Measurements from ENCODE around the gene PROB1. TPM values are rescaled to one million over a fixed set of nuclear protein-coding genes. Genes with fewer than 3 reads are reported as not detected.

The PROB1 gene
- polyA plus RNA-seq, 1 donor from 2014 or later: 0.74 TPM

DNA sequence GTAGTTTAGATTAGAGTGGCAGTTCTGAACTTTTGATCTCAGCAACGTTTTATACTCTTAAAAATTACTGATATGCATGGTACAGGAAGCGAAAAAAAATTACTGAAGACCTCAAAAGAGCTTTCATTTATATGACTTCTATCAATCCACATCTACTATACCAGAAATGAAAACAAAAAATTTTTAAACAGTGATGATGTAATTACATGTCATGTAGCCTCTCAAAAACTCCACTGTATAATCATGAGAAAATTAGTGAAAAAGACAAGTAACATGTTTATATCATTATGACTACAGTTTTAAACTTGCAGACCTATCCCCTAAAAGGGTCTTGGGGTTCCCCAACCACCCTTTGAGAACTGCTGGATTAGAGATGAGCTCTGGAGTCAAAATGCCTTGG is 35.1 kb upstream of the PROB1 start:
- no peak overlapping the region for H3K9ac ChIP-seq (ENCODE audit: low read length)
- H3K4me2 ChIP-seq (ENCODE audit: low read length): no peak overlapping the region
- no peaks in the 10 kb centered on the region for H4K20me1 ChIP-seq (ENCODE audit: insufficient read depth)
- no peak overlapping the region for H3K4me3 ChIP-seq (ENCODE audit: low read length)
- no peaks in the 10 kb centered on the region for H3K9me2 ChIP-seq (ENCODE audit: insufficient read depth, low read length)
- H3K27ac ChIP-seq (ENCODE audit: low read length): no peak overlapping the region
- TF ChIP-seq MXI1 (conservative IDR thresholded peaks at IDR 0.05; ENCODE audit: poor library complexity, severe bottlenecking): no peak
- no peak for TF ChIP-seq RAD21 (conservative IDR thresholded peaks at IDR 0.05)
- TF ChIP-seq, protein P1, sequence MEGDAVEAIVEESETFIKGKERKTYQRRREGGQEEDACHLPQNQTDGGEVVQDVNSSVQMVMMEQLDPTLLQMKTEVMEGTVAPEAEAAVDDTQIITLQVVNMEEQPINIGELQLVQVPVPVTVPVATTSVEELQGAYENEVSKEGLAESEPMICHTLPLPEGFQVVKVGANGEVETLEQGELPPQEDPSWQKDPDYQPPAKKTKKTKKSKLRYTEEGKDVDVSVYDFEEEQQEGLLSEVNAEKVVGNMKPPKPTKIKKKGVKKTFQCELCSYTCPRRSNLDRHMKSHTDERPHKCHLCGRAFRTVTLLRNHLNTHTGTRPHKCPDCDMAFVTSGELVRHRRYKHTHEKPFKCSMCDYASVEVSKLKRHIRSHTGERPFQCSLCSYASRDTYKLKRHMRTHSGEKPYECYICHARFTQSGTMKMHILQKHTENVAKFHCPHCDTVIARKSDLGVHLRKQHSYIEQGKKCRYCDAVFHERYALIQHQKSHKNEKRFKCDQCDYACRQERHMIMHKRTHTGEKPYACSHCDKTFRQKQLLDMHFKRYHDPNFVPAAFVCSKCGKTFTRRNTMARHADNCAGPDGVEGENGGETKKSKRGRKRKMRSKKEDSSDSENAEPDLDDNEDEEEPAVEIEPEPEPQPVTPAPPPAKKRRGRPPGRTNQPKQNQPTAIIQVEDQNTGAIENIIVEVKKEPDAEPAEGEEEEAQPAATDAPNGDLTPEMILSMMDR (IDR thresholded peaks at IDR 0.05; ENCODE audit: poor library complexity, severe bottlenecking): no peak
- no peak for TF ChIP-seq TAF1 (IDR thresholded peaks at IDR 0.05; ENCODE audit: low read depth)
- TF ChIP-seq SMC3 (conservative IDR thresholded peaks at IDR 0.05; ENCODE audit: poor library complexity): no peak
- no peak for TF ChIP-seq EP300 (conservative IDR thresholded peaks at IDR 0.05; ENCODE audit: poor library complexity, severe bottlenecking)
- no peak for TF ChIP-seq POLR2AphosphoS5 (IDR thresholded peaks at IDR 0.05)
- TF ChIP-seq EZH2 (IDR thresholded peaks at IDR 0.05; ENCODE audit: borderline replicate concordance, insufficient read depth, low read length, poor library complexity, severe bottlenecking): no peak
- TF ChIP-seq, protein P2, sequence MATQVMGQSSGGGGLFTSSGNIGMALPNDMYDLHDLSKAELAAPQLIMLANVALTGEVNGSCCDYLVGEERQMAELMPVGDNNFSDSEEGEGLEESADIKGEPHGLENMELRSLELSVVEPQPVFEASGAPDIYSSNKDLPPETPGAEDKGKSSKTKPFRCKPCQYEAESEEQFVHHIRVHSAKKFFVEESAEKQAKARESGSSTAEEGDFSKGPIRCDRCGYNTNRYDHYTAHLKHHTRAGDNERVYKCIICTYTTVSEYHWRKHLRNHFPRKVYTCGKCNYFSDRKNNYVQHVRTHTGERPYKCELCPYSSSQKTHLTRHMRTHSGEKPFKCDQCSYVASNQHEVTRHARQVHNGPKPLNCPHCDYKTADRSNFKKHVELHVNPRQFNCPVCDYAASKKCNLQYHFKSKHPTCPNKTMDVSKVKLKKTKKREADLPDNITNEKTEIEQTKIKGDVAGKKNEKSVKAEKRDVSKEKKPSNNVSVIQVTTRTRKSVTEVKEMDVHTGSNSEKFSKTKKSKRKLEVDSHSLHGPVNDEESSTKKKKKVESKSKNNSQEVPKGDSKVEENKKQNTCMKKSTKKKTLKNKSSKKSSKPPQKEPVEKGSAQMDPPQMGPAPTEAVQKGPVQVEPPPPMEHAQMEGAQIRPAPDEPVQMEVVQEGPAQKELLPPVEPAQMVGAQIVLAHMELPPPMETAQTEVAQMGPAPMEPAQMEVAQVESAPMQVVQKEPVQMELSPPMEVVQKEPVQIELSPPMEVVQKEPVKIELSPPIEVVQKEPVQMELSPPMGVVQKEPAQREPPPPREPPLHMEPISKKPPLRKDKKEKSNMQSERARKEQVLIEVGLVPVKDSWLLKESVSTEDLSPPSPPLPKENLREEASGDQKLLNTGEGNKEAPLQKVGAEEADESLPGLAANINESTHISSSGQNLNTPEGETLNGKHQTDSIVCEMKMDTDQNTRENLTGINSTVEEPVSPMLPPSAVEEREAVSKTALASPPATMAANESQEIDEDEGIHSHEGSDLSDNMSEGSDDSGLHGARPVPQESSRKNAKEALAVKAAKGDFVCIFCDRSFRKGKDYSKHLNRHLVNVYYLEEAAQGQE (IDR thresholded peaks at IDR 0.05; ENCODE audit: borderline replicate concordance): no peak
- no peaks in the 10 kb centered on the region for H3K79me2 ChIP-seq (replicated peaks; ENCODE audit: insufficient read depth, low read length)
- no peaks in the 10 kb centered on the region for H3F3A ChIP-seq (ENCODE audit: insufficient read depth, low read length, poor library complexity, severe bottlenecking)
- H3K27me3 ChIP-seq (ENCODE audit: insufficient read depth, low read depth, low read length): no peaks in the 10 kb centered on the region
- H3K36me3 ChIP-seq (ENCODE audit: insufficient read depth, low read length): peaks cover 4% of the 10 kb centered on the region
- H2AFZ ChIP-seq (ENCODE audit: low read depth, low read length): no peak overlapping the region
- no peaks in the 10 kb centered on the region for H3K9me3 ChIP-seq (ENCODE audit: low read length)

DNA sequence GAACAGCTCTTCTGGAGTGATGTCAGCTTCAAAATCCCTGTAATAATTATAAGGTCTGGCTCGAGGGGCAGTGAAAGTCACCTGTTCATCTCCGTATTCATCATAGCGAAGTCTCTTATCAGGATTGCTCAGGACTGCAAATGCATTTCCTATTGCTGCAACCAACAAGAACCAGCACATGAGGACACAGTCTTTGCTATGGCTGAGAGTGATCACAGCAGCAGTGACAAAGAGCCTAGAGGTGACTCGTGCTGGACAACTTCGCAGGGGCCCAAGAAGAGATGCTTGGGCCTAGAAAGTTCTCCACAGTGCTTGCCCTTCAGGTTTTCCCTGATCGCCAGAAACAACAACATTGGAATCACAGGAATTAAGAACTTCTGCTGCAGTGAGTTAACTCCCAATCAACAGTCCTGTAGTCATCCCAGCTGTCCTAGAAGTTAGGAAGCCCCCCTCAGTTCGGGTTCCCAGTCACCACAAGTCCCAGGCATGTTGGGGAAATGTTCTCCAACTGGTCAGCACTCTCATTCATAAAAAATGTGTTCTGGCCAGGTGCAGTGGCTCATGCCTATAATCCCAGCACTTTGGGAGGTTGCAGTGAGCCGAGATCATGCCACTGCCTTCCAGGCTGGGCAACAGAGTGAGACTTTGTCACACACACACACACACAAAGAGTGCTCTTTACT is 31.4 kb upstream of the PROB1 start:
- Histone ChIP-seq H3K36me3 (ENCODE audit: insufficient read depth, low read length) (no peaks in the 10 kb centered on the region), H3K27me3 (ENCODE audit: insufficient read depth, low read depth, low read length) (no peaks in the 10 kb centered on the region), H4K20me1 (ENCODE audit: insufficient read depth) (no peaks in the 10 kb centered on the region), H3K27ac (ENCODE audit: low read length) (no peak overlapping the region), H3K4me2 (ENCODE audit: low read length) (no peak overlapping the region), H3K9me2 (ENCODE audit: insufficient read depth, low read length) (no peaks in the 10 kb centered on the region), H3K9ac (ENCODE audit: low read length) (no peak overlapping the region), H3F3A (ENCODE audit: insufficient read depth, low read length, poor library complexity, severe bottlenecking) (no peaks in the 10 kb centered on the region), H3K9me3 (ENCODE audit: low read length) (no peaks in the 10 kb centered on the region), H2AFZ (ENCODE audit: low read depth, low read length) (no peak overlapping the region), H3K79me2 (replicated peaks; ENCODE audit: insufficient read depth, low read length) (no peaks in the 10 kb centered on the region), H3K4me3 (ENCODE audit: low read length) (no peak overlapping the region)
- TF ChIP-seq, protein P1 (IDR thresholded peaks at IDR 0.05; ENCODE audit: poor library complexity, severe bottlenecking): no peak
- TF ChIP-seq SMC3 (conservative IDR thresholded peaks at IDR 0.05; ENCODE audit: poor library complexity) (no peak), MXI1 (conservative IDR thresholded peaks at IDR 0.05; ENCODE audit: poor library complexity, severe bottlenecking) (no peak), EP300 (conservative IDR thresholded peaks at IDR 0.05; ENCODE audit: poor library complexity, severe bottlenecking) (no peak), RAD21 (conservative IDR thresholded peaks at IDR 0.05) (no peak), EZH2 (IDR thresholded peaks at IDR 0.05; ENCODE audit: borderline replicate concordance, insufficient read depth, low read length, poor library complexity, severe bottlenecking) (no peak), TAF1 (IDR thresholded peaks at IDR 0.05; ENCODE audit: low read depth) (no peak), POLR2AphosphoS5 (IDR thresholded peaks at IDR 0.05) (no peak)
- TF ChIP-seq, protein P2 (IDR thresholded peaks at IDR 0.05; ENCODE audit: borderline replicate concordance): no peak
